ENCODE results near the gene ARHGAP27. TPM values are rescaled to one million over a fixed set of nuclear protein-coding genes. Genes with fewer than 3 reads are reported as not detected.

The ARHGAP27 gene
- total and polyA plus RNA-seq, 2 of the 13 experiments (the other 11 are each of a cell fraction or from before 2014, with no cell fraction given) = 15.5 to 18.9 TPM

DNA sequence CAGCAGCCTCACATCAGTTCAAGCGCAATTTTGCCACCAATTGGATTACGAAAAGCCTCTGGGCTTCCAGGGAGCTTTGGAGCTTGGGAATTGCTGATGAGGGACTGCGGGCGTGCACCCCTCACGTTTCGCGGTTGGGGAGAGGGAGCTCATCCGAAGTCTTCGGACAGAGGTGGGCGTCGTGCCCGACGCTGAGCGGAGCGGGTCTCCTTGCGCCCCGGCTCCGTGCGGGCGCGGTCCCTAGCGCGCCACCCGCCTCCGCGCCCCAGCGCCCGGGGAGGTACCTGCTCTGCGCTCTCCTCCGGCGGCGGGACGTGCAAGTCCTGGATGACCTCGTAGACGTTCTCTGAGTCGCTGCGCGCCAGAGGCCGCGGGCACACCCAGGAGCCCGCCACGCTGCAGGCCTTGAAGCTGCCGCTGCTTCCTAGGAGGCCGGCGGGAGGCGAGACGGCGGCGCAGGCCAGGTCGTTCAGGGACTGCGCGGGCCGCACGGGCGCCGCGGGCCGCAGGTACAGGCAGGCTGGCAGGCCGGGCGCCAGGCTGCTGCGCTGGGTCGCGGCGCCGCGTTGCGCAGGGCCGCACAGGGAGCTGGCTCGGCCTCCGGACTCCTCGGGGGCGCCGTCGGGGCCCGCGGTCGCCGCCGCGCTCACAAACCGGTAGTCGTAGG is 3.2 kb downstream of the ARHGAP27 start (continued):
- TF ChIP-seq, protein P1, sequence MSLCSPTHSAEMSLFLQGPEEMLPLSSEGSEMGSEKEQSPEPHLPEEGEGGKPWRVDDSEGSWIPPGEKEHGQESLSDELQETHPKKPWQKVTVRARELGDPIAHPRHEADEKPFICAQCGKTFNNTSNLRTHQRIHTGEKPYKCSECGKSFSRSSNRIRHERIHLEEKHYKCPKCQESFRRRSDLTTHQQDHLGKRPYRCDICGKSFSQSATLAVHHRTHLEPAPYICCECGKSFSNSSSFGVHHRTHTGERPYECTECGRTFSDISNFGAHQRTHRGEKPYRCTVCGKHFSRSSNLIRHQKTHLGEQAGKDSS (CRISPR knock-in tag; IDR thresholded peaks at IDR 0.05; ENCODE audit: borderline replicate concordance, low read depth) = no peak
- TF ChIP-seq ZFP36 (IDR thresholded peaks at IDR 0.05; ENCODE audit: borderline replicate concordance, low read depth, low read length, partially characterized antibody) (no peak), HDAC6 (IDR thresholded peaks at IDR 0.05; ENCODE audit: low read depth, low read length) (peak; percentile 85; the same call in 1 of the 2 replicates), NR2F2 (IDR thresholded peaks at IDR 0.05; ENCODE audit: borderline replicate concordance, low read depth) (no peak), EEA1 (CRISPR knock-in tag; IDR thresholded peaks at IDR 0.05; ENCODE audit: borderline replicate concordance) (peak; percentile 53; the same call in 1 of the 2 replicates), ZNF746 (CRISPR knock-in tag; IDR thresholded peaks at IDR 0.05) (no peak), CENPT (CRISPR knock-in tag; IDR thresholded peaks at IDR 0.05; ENCODE audit: low read depth) (no peak), ZGPAT (CRISPR knock-in tag; IDR thresholded peaks at IDR 0.05) (0 out of 2 replicates have a peak, but pooled peaks have one; percentile 28), ZNF343 (CRISPR knock-in tag; IDR thresholded peaks at IDR 0.05) (0 out of 2 replicates have a peak, but pooled peaks have one; percentile 41), ISL2 (CRISPR knock-in tag; IDR thresholded peaks at IDR 0.05) (no peak), FOXC1 (CRISPR knock-in tag; IDR thresholded peaks at IDR 0.05; ENCODE audit: borderline replicate concordance) (0 out of 2 replicates have a peak, but pooled peaks have one; percentile 32), ZNF558 (CRISPR knock-in tag; IDR thresholded peaks at IDR 0.05; ENCODE audit: borderline replicate concordance) (no peak)
- TF ChIP-seq, protein P2, sequence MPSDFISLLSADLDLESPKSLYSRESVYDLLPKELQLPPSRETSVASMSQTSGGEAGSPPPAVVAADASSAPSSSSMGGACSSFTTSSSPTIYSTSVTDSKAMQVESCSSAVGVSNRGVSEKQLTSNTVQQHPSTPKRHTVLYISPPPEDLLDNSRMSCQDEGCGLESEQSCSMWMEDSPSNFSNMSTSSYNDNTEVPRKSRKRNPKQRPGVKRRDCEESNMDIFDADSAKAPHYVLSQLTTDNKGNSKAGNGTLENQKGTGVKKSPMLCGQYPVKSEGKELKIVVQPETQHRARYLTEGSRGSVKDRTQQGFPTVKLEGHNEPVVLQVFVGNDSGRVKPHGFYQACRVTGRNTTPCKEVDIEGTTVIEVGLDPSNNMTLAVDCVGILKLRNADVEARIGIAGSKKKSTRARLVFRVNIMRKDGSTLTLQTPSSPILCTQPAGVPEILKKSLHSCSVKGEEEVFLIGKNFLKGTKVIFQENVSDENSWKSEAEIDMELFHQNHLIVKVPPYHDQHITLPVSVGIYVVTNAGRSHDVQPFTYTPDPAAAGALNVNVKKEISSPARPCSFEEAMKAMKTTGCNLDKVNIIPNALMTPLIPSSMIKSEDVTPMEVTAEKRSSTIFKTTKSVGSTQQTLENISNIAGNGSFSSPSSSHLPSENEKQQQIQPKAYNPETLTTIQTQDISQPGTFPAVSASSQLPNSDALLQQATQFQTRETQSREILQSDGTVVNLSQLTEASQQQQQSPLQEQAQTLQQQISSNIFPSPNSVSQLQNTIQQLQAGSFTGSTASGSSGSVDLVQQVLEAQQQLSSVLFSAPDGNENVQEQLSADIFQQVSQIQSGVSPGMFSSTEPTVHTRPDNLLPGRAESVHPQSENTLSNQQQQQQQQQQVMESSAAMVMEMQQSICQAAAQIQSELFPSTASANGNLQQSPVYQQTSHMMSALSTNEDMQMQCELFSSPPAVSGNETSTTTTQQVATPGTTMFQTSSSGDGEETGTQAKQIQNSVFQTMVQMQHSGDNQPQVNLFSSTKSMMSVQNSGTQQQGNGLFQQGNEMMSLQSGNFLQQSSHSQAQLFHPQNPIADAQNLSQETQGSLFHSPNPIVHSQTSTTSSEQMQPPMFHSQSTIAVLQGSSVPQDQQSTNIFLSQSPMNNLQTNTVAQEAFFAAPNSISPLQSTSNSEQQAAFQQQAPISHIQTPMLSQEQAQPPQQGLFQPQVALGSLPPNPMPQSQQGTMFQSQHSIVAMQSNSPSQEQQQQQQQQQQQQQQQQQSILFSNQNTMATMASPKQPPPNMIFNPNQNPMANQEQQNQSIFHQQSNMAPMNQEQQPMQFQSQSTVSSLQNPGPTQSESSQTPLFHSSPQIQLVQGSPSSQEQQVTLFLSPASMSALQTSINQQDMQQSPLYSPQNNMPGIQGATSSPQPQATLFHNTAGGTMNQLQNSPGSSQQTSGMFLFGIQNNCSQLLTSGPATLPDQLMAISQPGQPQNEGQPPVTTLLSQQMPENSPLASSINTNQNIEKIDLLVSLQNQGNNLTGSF (CRISPR knock-in tag; IDR thresholded peaks at IDR 0.05) = no peak; the same call in 1 of the 2 replicates
- TF ChIP-seq, protein P3, sequence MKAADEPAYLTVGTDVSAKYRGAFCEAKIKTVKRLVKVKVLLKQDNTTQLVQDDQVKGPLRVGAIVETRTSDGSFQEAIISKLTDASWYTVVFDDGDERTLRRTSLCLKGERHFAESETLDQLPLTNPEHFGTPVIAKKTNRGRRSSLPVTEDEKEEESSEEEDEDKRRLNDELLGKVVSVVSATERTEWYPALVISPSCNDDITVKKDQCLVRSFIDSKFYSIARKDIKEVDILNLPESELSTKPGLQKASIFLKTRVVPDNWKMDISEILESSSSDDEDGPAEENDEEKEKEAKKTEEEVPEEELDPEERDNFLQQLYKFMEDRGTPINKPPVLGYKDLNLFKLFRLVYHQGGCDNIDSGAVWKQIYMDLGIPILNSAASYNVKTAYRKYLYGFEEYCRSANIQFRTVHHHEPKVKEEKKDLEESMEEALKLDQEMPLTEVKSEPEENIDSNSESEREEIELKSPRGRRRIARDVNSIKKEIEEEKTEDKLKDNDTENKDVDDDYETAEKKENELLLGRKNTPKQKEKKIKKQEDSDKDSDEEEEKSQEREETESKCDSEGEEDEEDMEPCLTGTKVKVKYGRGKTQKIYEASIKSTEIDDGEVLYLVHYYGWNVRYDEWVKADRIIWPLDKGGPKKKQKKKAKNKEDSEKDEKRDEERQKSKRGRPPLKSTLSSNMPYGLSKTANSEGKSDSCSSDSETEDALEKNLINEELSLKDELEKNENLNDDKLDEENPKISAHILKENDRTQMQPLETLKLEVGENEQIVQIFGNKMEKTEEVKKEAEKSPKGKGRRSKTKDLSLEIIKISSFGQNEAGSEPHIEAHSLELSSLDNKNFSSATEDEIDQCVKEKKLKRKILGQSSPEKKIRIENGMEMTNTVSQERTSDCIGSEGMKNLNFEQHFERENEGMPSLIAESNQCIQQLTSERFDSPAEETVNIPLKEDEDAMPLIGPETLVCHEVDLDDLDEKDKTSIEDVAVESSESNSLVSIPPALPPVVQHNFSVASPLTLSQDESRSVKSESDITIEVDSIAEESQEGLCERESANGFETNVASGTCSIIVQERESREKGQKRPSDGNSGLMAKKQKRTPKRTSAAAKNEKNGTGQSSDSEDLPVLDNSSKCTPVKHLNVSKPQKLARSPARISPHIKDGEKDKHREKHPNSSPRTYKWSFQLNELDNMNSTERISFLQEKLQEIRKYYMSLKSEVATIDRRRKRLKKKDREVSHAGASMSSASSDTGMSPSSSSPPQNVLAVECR (CRISPR knock-in tag; IDR thresholded peaks at IDR 0.05; ENCODE audit: borderline replicate concordance) = peak; percentile 44; the same call in 1 of the 2 replicates
- TF ChIP-seq, protein P4, sequence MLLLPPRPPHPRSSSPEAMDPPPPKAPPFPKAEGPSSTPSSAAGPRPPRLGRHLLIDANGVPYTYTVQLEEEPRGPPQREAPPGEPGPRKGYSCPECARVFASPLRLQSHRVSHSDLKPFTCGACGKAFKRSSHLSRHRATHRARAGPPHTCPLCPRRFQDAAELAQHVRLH (CRISPR knock-in tag; IDR thresholded peaks at IDR 0.05; ENCODE audit: borderline replicate concordance, low read depth) = no peak

Measured in HepG2 (cell line).